WTC11 (cell line): ENCODE results near the gene EDDM3A. TPM values are rescaled to one million over a fixed set of nuclear protein-coding genes. Genes with fewer than 3 reads are reported as not detected.

ENCODE experiments used
- ATAC-seq: fragments of 200-7000 bp; cut with Tn5 transposase; 2 replicates; pipeline ENCODE4 v1.10.0; 2021; ENCODE audit warnings: mild to moderate bottlenecking, moderate library complexity
- CTCF ChIA-PET: fragments of 300-600 bp; sonication (Branson Sonifier 250); formaldehyde crosslinking; loops from one replicate; lab custom pipeline; 2021; ENCODE audit warnings: antibody characterized with exemption; lab: Charles Lee
- POLR2A ChIA-PET: fragments of 350-600 bp; sonication (Branson Sonifier 250); formaldehyde crosslinking; loops from one replicate; lab custom pipeline; 2021; ENCODE audit warnings: antibody characterized with exemption; lab: Charles Lee
- DNase-seq: peaks from one replicate; pipeline ENCODE4 v3.0.0; 2021; ENCODE audit warnings: low spot score
- H3K27ac Mint-ChIP-seq: 2 replicates; pipeline ENCODE4 v1.8.0; 2021; ENCODE audit warnings: mixed read lengths
- H3K27me3 Mint-ChIP-seq: 2 replicates; pipeline ENCODE4 v1.8.0; 2021; ENCODE audit warnings: low read depth, mild to moderate bottlenecking, moderate library complexity, mixed read lengths
- H3K36me3 Mint-ChIP-seq: 2 replicates; pipeline ENCODE4 v1.8.0; 2021; ENCODE audit warnings: mixed read lengths
- H3K4me1 Mint-ChIP-seq: 2 replicates; pipeline ENCODE4 v1.8.0; 2022; ENCODE audit warnings: mixed read lengths
- H3K4me3 Mint-ChIP-seq: 2 replicates; pipeline ENCODE4 v1.8.0; 2021; ENCODE audit warnings: mild to moderate bottlenecking, moderate library complexity, mixed read lengths
- H3K9me3 Mint-ChIP-seq: 2 replicates; pipeline ENCODE4 v1.8.0; 2021; ENCODE audit warnings: mixed read lengths
- CREB1 ChIP-seq: sonication (generic); formaldehyde crosslinking; IDR thresholded peaks from 2 replicates; pipeline ENCODE4 v1.8.0; 2023; ENCODE audit warnings: mild to moderate bottlenecking, missing genetic modification reagents
- EMX1 ChIP-seq: fragments of 250-450 bp; sonication (Bioruptor Pico); IDR thresholded peaks from 2 replicates; pipeline ENCODE4 v1.8.0; 2021; ENCODE audit warnings: mild to moderate bottlenecking
- GRHL2 ChIP-seq: fragments of 250-450 bp; sonication (Bioruptor Pico); IDR thresholded peaks from 2 replicates; pipeline ENCODE4 v1.8.0; 2022; ENCODE audit warnings: mild to moderate bottlenecking, moderate library complexity; ENCODE audit not compliant: insufficient replicate concordance, severe bottlenecking
- MXD4 ChIP-seq: fragments of 250-450 bp; sonication (Bioruptor Pico); IDR thresholded peaks from 2 replicates; pipeline ENCODE4 v1.8.0; 2021; ENCODE audit warnings: mild to moderate bottlenecking, moderate library complexity, borderline replicate concordance
- MYBL2 ChIP-seq: sonication (generic); formaldehyde crosslinking; IDR thresholded peaks from 2 replicates; pipeline ENCODE4 v1.8.1; 2023; ENCODE audit warnings: mild to moderate bottlenecking, moderate library complexity, missing genetic modification reagents
- NFATC4 ChIP-seq: fragments of 250-450 bp; sonication (Bioruptor Pico); IDR thresholded peaks from 2 replicates; pipeline ENCODE4 v1.9.0; 2021; ENCODE audit warnings: mild to moderate bottlenecking
- NR1H2 ChIP-seq: sonication (generic); formaldehyde crosslinking; IDR thresholded peaks from 2 replicates; pipeline ENCODE4 v1.9.0; 2021; ENCODE audit warnings: mild to moderate bottlenecking, moderate library complexity, missing genetic modification reagents
- NR2C2 ChIP-seq: sonication (generic); formaldehyde crosslinking; IDR thresholded peaks from 2 replicates; pipeline ENCODE4 v1.8.0; 2022; ENCODE audit warnings: mild to moderate bottlenecking, missing genetic modification reagents
- OVOL2 ChIP-seq: fragments of 250-450 bp; sonication (Bioruptor Pico); IDR thresholded peaks from 2 replicates; pipeline ENCODE4 v1.9.0; 2021; ENCODE audit warnings: mild to moderate bottlenecking, borderline replicate concordance
- RELA ChIP-seq: sonication (generic); formaldehyde crosslinking; IDR thresholded peaks from 2 replicates; pipeline ENCODE4 v1.8.1; 2022; ENCODE audit warnings: missing genetic modification reagents, mild to moderate bottlenecking, borderline replicate concordance
- SOX15 ChIP-seq: fragments of 250-450 bp; sonication (Bioruptor Pico); IDR thresholded peaks from 2 replicates; pipeline ENCODE4 v1.9.0; 2021; ENCODE audit warnings: mild to moderate bottlenecking
- TEAD1 ChIP-seq: sonication (generic); formaldehyde crosslinking; IDR thresholded peaks from 2 replicates; pipeline ENCODE4 v1.8.0; 2022; ENCODE audit warnings: mild to moderate bottlenecking, missing genetic modification reagents
- TP53 ChIP-seq: sonication (generic); formaldehyde crosslinking; IDR thresholded peaks from 2 replicates; pipeline ENCODE4 v1.8.1; 2023; ENCODE audit warnings: mild to moderate bottlenecking, missing genetic modification reagents
- ZNF121 ChIP-seq: sonication (generic); formaldehyde crosslinking; IDR thresholded peaks from 2 replicates; pipeline ENCODE4 v1.8.0; 2023; ENCODE audit warnings: missing genetic modification reagents
- ZNF263 ChIP-seq: sonication (generic); formaldehyde crosslinking; IDR thresholded peaks from 2 replicates; pipeline ENCODE4 v1.8.1; 2022; ENCODE audit warnings: low read depth, mild to moderate bottlenecking, moderate library complexity, missing genetic modification reagents
- ZNF317 ChIP-seq: sonication (generic); formaldehyde crosslinking; IDR thresholded peaks from 2 replicates; pipeline ENCODE4 v1.8.1; 2023; ENCODE audit warnings: low read depth, mild to moderate bottlenecking, moderate library complexity, missing genetic modification reagents, borderline replicate concordance
- ZNF396 ChIP-seq: fragments of 250-450 bp; sonication (Bioruptor Pico); IDR thresholded peaks from 2 replicates; pipeline ENCODE4 v1.8.0; 2021; ENCODE audit warnings: mild to moderate bottlenecking, moderate library complexity, borderline replicate concordance
- total RNA-seq: library from RNA; stranded (reverse); gene quantifications from 3 replicates; pipeline ENCODE4 v1.2.3, GENCODE V29; 2021
- TF ChIP-seq, protein P1 (sequence below): sonication (generic); formaldehyde crosslinking; IDR thresholded peaks from 2 replicates; pipeline ENCODE4 v1.8.1; 2023; ENCODE audit warnings: mild to moderate bottlenecking, missing genetic modification reagents, moderate library complexity
- TF ChIP-seq, protein P2 (sequence below): fragments of 250-450 bp; sonication (Bioruptor Pico); IDR thresholded peaks from 2 replicates; pipeline ENCODE4 v1.9.0; 2021; ENCODE audit warnings: mild to moderate bottlenecking
- TF ChIP-seq, protein P3 (sequence below): sonication (generic); formaldehyde crosslinking; IDR thresholded peaks from 2 replicates; pipeline ENCODE4 v1.8.0; 2022; ENCODE audit warnings: mild to moderate bottlenecking, missing genetic modification reagents
- TF ChIP-seq, protein P4 (sequence below): sonication (generic); formaldehyde crosslinking; IDR thresholded peaks from 2 replicates; pipeline ENCODE4 v1.8.1; 2023; ENCODE audit warnings: mild to moderate bottlenecking, missing genetic modification reagents, borderline replicate concordance
- TF ChIP-seq, protein P5 (sequence below): sonication (generic); formaldehyde crosslinking; IDR thresholded peaks from 2 replicates; pipeline ENCODE4 v1.8.0; 2023; ENCODE audit warnings: missing genetic modification reagents
- TF ChIP-seq, protein P6 (sequence below): sonication (generic); formaldehyde crosslinking; IDR thresholded peaks from 2 replicates; pipeline ENCODE4 v1.8.0; 2023; ENCODE audit warnings: missing genetic modification reagents, mild to moderate bottlenecking, borderline replicate concordance
- TF ChIP-seq, protein P7 (sequence below): sonication (generic); formaldehyde crosslinking; IDR thresholded peaks from 2 replicates; pipeline ENCODE4 v1.8.1; 2022; ENCODE audit warnings: mild to moderate bottlenecking, moderate library complexity, missing genetic modification reagents

The EDDM3A gene
- total RNA-seq, 1 experiment from 2014 or later = 0.20 TPM

DNA sequence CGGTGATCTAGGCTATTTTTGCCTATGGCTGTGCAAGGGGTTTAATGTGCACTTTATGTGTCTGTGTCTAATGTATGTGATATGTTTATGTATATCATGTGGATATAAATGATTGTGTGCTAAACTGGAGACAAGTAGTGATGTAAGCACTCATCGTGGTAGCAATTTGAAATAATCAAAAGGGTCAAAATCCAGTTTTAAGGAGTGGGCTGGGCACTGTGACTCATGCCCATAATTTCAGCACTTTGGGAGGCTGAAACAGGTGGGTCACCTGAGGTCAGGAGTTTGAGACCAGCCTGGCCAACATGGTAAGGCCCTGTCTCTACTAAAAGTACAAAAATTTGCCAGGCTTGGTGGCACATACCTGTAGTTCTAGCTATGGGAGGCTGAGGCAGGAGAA is 2.8 kb downstream of the EDDM3A start:
- ChIA-PET CTCF (interaction anchor here (1.5 kb wide), 1 partner anchor 10 kb away, joined by 5 read pairs; no protein-coding TSS in a partner anchor), POLR2A (no interaction called here)
- peaks cover 4% of the 10 kb centered on the region for H3K27me3 Mint-ChIP-seq
- no peak for ATAC-seq
- H3K36me3 Mint-ChIP-seq = peaks cover 27% of the 10 kb centered on the region
- H3K27ac Mint-ChIP-seq = no peak overlapping the region
- H3K4me3 Mint-ChIP-seq = no peak overlapping the region
- peaks cover 25% of the 10 kb centered on the region for H3K4me1 Mint-ChIP-seq
- no peak for DNase-seq
- H3K9me3 Mint-ChIP-seq = peaks cover 25% of the 10 kb centered on the region
- TF ChIP-seq SOX15 (CRISPR knock-in tag) (no peak), GRHL2 (CRISPR knock-in tag) (no peak), NR2C2 (no peak), NFATC4 (no peak), RELA (no peak), OVOL2 (no peak), ZNF396 (CRISPR knock-in tag) (no peak), TEAD1 (CRISPR knock-in tag) (no peak), ZNF317 (CRISPR knock-in tag) (no peak), ZNF121 (CRISPR knock-in tag) (no peak), MXD4 (no peak), NR1H2 (CRISPR knock-in tag) (no peak), CREB1 (CRISPR knock-in tag) (no peak), EMX1 (no peak), MYBL2 (no peak)
- TF ChIP-seq, protein P1, sequence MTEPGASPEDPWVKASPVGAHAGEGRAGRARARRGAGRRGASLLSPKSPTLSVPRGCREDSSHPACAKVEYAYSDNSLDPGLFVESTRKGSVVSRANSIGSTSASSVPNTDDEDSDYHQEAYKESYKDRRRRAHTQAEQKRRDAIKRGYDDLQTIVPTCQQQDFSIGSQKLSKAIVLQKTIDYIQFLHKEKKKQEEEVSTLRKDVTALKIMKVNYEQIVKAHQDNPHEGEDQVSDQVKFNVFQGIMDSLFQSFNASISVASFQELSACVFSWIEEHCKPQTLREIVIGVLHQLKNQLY (CRISPR knock-in tag) = no peak
- TF ChIP-seq, protein P2, sequence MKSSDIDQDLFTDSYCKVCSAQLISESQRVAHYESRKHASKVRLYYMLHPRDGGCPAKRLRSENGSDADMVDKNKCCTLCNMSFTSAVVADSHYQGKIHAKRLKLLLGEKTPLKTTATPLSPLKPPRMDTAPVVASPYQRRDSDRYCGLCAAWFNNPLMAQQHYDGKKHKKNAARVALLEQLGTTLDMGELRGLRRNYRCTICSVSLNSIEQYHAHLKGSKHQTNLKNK (CRISPR knock-in tag) = no peak
- TF ChIP-seq, protein P3, sequence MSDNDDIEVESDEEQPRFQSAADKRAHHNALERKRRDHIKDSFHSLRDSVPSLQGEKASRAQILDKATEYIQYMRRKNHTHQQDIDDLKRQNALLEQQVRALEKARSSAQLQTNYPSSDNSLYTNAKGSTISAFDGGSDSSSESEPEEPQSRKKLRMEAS (CRISPR knock-in tag) = no peak
- TF ChIP-seq, protein P4, sequence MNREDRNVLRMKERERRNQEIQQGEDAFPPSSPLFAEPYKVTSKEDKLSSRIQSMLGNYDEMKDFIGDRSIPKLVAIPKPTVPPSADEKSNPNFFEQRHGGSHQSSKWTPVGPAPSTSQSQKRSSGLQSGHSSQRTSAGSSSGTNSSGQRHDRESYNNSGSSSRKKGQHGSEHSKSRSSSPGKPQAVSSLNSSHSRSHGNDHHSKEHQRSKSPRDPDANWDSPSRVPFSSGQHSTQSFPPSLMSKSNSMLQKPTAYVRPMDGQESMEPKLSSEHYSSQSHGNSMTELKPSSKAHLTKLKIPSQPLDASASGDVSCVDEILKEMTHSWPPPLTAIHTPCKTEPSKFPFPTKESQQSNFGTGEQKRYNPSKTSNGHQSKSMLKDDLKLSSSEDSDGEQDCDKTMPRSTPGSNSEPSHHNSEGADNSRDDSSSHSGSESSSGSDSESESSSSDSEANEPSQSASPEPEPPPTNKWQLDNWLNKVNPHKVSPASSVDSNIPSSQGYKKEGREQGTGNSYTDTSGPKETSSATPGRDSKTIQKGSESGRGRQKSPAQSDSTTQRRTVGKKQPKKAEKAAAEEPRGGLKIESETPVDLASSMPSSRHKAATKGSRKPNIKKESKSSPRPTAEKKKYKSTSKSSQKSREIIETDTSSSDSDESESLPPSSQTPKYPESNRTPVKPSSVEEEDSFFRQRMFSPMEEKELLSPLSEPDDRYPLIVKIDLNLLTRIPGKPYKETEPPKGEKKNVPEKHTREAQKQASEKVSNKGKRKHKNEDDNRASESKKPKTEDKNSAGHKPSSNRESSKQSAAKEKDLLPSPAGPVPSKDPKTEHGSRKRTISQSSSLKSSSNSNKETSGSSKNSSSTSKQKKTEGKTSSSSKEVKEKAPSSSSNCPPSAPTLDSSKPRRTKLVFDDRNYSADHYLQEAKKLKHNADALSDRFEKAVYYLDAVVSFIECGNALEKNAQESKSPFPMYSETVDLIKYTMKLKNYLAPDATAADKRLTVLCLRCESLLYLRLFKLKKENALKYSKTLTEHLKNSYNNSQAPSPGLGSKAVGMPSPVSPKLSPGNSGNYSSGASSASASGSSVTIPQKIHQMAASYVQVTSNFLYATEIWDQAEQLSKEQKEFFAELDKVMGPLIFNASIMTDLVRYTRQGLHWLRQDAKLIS (CRISPR knock-in tag) = no peak
- TF ChIP-seq, protein P5, sequence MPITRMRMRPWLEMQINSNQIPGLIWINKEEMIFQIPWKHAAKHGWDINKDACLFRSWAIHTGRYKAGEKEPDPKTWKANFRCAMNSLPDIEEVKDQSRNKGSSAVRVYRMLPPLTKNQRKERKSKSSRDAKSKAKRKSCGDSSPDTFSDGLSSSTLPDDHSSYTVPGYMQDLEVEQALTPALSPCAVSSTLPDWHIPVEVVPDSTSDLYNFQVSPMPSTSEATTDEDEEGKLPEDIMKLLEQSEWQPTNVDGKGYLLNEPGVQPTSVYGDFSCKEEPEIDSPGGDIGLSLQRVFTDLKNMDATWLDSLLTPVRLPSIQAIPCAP (CRISPR knock-in tag) = no peak

DNA sequence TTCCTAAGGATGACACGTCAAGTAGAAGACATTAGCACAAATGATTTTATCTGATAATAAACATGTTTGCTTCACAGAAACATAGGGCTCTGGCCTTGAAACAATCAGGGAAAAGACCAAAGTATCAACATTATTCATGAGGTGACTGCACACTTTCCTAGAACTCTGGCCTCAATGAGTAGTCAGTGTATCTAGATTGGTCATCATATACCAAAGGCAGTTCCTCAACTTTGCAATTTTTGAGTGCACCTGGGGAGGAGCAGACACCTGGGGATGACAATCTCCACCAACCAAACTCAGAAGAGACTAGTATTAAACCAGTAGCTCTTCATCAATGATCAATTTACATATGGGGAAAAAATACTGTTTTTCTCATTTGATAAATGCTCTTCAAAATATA is 4.5 kb downstream of the EDDM3A start:
- Mint-ChIP-seq H3K4me3 (no peak overlapping the region), H3K36me3 (peaks cover 28% of the 10 kb centered on the region), H3K27ac (no peak overlapping the region), H3K27me3 (peaks cover 4% of the 10 kb centered on the region), H3K9me3 (peaks cover 27% of the 10 kb centered on the region), H3K4me1 (peaks cover 25% of the 10 kb centered on the region)
- ChIA-PET POLR2A (no interaction called here), CTCF (interaction anchor here (1.1 kb wide), 1 partner anchor 107 kb away, joined by 4 read pairs; no protein-coding TSS in a partner anchor)
- ATAC-seq (no peak), DNase-seq (no peak)
- TF ChIP-seq RELA (no peak), TP53 (CRISPR knock-in tag) (no peak), ZNF263 (CRISPR knock-in tag) (no peak)
- TF ChIP-seq, protein P6, sequence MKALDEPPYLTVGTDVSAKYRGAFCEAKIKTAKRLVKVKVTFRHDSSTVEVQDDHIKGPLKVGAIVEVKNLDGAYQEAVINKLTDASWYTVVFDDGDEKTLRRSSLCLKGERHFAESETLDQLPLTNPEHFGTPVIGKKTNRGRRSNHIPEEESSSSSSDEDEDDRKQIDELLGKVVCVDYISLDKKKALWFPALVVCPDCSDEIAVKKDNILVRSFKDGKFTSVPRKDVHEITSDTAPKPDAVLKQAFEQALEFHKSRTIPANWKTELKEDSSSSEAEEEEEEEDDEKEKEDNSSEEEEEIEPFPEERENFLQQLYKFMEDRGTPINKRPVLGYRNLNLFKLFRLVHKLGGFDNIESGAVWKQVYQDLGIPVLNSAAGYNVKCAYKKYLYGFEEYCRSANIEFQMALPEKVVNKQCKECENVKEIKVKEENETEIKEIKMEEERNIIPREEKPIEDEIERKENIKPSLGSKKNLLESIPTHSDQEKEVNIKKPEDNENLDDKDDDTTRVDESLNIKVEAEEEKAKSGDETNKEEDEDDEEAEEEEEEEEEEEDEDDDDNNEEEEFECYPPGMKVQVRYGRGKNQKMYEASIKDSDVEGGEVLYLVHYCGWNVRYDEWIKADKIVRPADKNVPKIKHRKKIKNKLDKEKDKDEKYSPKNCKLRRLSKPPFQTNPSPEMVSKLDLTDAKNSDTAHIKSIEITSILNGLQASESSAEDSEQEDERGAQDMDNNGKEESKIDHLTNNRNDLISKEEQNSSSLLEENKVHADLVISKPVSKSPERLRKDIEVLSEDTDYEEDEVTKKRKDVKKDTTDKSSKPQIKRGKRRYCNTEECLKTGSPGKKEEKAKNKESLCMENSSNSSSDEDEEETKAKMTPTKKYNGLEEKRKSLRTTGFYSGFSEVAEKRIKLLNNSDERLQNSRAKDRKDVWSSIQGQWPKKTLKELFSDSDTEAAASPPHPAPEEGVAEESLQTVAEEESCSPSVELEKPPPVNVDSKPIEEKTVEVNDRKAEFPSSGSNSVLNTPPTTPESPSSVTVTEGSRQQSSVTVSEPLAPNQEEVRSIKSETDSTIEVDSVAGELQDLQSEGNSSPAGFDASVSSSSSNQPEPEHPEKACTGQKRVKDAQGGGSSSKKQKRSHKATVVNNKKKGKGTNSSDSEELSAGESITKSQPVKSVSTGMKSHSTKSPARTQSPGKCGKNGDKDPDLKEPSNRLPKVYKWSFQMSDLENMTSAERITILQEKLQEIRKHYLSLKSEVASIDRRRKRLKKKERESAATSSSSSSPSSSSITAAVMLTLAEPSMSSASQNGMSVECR (CRISPR knock-in tag) = no peak
- TF ChIP-seq, protein P7, sequence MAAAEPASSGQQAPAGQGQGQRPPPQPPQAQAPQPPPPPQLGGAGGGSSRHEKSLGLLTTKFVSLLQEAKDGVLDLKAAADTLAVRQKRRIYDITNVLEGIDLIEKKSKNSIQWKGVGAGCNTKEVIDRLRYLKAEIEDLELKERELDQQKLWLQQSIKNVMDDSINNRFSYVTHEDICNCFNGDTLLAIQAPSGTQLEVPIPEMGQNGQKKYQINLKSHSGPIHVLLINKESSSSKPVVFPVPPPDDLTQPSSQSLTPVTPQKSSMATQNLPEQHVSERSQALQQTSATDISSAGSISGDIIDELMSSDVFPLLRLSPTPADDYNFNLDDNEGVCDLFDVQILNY = no peak
